ENCODE data around the gene DACH2.

DACH2 gene

DNA sequence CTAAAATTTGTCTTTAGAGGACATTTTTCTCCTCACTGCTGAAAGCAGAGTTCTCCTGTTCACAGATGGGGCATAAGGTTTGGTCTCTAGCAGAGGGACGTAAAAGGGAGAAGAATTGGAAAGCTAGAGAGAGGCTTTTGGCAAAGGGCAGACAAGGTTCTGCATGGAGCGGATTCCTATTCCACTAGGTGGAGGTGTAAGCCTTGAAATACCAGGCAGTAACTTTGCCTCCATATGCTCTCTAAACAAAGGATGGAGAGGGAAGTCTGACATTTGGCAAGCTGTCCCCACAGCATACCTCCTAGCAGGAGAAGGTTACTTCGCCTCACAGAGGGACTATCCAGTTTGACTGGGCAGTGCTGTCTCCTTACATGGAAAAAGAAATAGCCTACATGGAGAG is 174.7 kb downstream of the DACH2 start:
- DNase-seq (ENCODE audit: low read depth in 3 of 3) = no peak

DNA sequence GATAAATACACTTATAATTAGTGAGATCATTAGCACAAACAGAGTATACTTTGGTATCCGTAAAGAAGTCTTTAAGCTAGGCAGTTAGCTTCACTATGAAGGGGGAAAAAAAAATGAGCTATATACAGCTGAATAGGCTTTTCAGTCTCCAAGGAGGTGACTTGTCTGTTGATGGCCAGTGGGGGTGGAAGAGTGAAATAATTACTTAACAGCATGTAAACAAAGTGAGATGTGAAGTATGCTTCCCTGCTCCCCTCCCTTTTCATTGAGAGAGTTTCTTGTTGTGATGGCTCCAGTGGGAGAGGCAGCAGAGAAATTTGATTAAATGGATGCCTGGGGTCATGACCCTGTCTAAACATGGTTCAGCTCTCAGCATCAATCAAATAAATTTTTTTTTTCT is 180.9 kb downstream of the DACH2 start:
- no peak for DNase-seq (ENCODE audit: low read depth in 3 of 3)

DNA sequence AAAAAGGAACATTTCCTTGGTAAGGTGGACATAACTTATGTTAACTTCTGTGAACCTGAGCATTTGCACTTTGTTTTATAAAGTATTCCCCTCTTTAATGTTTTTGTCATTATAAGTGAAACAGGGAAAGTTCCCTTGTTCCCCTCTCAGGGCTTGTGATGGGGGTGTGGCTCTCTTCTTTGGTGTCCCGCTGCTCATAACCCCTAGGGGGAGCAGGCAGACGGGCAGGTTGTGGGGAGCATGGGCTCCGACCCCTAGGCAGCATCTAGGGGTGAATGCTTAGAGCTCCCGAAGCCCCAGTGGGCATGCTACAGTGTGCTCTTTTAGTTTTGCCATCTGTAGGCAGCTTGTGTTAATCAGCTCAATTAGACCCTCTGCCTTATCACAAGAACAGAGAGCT is 200.4 kb downstream of the DACH2 start:
- DNase-seq (ENCODE audit: low read depth in 3 of 3) = no peak

DNA sequence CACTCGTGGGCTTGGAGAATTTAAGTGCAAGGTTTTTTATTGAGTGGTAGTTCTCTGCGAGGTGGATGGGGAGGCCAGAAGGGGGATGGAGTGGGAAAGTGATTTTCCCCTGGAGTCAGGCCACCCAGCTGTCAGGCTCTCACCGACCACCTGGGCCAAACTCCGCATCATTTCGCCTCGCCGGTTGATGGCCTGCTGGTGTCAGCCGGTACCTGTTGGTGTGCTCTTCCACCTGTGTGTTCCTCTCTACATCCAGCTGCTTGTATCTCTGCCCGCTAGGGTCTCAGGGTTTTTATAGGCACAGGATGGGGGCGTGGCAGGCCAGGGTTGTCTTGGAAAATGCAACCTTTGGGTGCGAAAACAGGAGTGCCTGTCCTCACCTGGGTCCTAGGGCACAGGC is 200.9 kb downstream of the DACH2 start:
- no peak for DNase-seq (ENCODE audit: low read depth in 3 of 3)

DNA sequence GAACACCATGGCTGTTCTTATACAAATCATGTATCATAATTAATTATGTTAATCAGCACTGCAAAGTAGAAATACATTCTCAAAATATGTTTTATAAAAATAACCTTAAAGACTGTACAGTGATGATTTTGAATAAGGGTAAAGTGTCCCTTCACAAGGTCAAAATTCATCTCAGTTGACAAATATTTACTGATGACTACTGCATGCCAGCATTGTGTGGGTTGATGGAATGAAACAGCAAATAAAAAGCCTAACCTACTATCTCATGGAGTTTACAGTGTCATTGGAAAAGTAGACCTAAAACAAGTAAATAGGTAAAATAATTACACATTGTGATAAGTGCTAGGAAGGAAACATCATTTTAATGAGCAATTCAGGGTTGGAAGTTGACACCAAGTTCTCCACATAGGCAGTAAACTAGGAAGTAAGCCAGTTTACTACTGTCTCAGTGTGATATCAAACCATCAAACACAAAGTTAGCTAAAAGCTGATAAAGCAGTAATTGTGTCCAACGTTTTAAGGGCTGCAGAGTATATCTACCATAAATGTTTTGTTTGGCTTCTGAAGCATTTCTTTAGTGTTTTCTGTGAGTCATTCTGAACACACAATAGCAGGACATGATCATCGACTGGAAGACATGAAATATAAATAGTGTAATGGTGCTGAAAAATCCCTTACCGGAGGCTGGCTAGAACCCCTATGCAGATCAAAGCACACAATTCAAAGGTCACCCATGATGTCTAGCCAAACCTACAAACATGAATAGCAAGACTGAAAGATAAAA is 221.8 kb downstream of the DACH2 start:
- DNase-seq (ENCODE audit: low read depth in 3 of 3) = no peak

DNA sequence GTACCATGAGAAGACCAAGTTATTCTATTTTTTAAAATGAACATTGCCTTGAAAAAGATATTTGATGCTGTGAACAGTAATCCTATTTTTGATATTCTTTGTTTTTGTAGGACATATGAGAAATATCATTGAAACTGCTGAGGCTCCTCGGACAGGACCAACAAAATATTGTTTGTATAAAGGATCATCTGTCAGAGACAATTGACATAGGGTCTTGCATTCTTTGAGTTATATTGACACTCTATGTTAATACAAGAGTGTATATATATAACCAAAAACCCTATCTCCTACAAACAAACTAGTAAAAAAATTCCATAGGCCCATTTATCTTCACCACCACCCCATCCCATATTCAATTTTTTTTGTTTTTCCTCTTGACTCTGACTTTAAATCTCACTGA is 222.7 kb downstream of the DACH2 start:
- DNase-seq (ENCODE audit: low read depth in 3 of 3) = no peak

DNA sequence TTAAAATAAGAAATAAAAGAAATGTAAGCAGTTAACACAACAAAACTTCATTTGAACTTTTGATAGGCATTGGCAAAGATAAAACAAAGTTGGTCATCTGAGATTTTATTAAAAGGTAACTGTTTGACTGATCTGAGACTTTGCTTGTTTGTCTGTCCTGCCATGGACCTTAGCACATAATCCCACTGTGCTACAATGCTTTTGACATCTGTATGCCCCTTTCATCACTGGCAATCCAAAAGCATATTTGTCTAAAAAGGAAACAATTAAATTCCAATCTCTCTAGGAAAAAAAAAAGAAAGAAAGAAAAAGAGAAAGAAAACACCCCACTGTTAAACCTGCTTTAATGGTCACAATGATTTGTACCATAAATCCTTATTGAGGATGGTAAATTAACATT is 231.0 kb downstream of the DACH2 start:
- DNase-seq (ENCODE audit: low read depth in 3 of 3) = no peak

DNA sequence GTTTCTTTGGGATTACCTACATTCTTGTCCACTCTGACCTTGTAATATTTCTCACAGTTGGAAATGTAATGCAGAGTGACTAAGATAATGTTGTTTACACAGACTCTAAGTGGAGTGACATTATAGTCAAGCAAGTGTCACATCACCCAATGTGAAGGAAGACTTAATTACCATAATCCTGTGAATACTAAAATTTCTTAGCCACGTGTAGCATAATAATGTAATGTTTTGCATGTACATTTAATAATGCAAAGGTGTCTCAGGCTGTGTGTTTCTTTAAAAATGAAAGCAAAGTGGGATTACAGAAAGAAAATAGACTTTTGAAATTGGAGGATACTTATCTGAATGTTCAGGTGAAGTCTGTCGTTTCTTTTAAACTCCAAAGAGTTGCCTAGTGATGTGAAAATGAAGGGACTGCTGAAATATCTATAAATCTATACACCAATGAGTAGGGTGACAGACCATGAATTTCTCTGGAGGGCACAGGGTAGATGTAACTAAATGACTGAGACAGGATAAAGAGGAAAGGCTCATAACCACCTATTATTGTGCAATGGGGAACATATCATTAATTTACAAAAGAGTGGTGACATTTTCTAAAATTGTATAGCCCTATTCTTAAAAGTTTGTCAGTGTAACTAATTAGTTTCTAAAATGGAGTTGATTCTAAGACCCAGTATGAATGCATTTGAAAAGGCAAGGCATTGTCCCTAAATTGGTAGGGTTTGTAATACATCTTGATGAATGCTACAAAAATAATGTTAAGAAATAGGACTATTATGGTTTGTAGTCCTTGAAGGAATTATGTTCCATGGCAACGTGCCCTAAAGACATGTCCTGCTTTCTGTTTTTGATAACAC is 235.7 kb downstream of the DACH2 start:
- DNase-seq (ENCODE audit: low read depth in 3 of 3) = no peak

DNA sequence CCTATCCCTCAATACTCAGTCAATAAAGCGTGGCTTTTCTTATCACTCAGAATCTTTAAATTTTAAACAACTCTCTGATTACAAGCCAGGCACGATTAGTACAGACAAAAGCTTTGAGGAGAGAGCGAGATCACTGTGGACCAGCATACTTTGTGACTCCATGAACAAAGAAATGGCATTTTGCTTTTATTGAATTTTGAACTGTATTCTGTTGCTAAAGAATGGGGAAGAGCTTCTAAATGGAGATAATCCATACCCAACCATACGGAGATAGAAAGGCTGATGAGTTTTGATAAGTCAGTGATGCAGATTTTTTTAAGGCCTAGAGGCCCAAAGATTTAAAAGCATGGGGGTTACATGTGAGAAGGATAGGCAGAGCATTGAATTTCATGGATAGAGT is 259.1 kb downstream of the DACH2 start:
- DNase-seq (ENCODE audit: low read depth in 3 of 3) = no peak

DNA sequence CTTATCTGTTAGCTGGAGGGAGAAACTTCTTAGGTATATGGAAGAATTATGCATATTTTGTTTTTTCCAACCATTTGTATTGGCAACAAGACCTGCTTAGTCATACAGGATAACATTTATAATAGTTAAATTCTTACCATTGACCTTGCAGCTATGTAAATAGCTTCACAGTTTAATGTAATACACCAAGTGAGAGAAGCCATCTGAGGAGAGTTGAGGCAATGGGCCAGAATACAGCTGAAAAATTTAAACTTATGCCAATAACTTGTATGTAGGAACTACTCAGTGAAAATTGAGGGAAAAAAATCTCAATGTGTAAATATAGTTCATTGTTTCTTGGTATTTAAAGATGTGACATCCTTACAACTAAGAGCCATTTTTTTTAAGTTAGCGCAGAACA is 273.5 kb downstream of the DACH2 start:
- no peak for DNase-seq (ENCODE audit: low read depth in 3 of 3)

DNA sequence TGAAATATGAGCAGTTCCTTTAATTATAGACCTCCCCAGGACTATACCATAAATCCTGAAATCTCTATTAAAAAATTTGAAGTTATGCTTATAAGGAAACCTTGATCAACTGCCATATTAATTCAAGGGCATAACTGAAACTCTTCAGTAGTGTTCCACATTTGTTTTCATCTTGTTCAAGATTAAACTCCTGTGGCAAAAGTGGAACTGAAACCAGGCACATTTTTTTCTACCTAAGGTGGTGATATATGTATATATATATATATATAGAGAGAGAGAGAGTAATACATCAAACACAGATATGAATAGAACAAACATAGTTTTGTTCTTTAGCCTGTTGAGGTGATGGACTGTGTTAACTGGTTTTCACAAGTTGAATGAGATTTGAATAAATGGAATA is 287.9 kb downstream of the DACH2 start:
- DNase-seq (ENCODE audit: low read depth in 3 of 3) = no peak

DNA sequence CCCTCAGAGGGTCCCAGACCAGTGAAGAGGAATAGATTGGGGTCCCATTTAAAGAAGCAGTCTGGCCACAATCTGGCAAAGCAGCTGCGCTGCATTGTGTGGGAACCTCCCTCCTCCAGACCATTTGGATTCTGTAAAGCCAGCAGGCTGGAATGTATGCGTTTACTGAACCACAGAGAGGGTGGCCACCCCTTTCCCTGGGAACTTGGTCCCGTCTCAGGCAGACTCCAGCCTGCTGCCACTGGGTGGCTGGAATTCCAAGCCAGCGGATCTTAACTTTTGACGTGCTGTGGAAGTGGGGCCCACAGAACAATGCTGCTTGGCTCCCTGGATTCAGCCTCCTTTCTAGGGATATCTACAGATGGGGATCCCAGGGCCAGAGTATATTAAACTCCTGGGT is 307.2 kb downstream of the DACH2 start:
- DNase-seq (ENCODE audit: low read depth in 3 of 3) = no peak

DNA sequence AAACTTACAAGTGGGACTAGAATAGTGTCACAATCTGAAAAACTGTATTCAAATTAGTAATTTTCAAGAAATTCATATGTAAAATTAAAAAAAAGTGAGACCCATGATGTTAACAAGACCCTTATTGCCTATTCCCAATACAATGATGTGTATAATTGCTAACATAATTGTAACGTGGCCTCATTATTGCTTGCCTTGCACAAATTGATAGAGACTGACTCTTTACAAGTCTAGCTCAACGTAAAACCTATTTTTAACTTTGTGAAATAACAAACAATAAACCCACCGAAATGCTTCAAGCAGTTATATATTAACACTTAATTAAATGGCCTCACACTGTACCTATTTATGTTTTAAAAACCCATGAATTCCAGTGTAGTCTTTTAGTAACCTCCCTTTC is 312.5 kb downstream of the DACH2 start:
- DNase-seq (ENCODE audit: low read depth in 3 of 3) = no peak

DNA sequence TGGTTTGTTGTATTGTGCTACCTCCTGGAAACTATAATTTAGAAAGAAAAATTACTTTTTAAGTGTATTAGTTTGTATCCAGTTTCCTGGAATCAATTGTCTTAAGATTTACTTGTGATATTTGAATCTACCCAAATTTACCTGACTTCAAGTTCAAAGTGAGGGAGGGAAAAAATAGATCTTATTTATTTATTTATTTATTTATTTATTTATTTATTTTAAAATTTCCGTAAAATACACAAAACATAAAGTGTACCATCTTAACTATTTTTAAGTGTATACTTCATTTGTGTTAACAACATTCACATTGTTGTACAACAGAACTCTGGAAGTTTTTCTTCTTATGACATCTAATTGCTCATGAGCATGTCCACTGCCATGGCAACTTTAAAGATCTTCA is 356.0 kb downstream of the DACH2 start:
- DNase-seq (ENCODE audit: low read depth in 3 of 3) = no peak

DNA sequence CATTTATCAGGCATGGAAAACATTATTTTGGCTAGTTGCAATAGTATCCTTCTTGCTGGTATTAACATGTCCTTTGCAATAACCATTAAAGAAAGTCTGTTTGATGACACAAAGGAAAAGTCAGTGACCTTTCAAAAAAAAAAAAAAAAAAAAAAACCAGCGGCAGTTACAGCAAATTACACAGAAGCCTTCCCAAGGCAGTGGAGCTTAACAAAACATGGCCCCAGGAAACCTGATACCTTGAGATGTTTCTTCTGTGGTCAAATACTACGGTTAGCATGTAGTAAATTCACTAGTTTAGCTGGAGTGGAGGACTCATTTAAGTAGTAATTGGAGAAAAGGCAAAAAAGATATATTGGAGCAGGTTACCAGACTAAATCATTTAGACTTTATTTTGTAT is 359.1 kb downstream of the DACH2 start:
- DNase-seq (ENCODE audit: low read depth in 3 of 3) = no peak

DNA sequence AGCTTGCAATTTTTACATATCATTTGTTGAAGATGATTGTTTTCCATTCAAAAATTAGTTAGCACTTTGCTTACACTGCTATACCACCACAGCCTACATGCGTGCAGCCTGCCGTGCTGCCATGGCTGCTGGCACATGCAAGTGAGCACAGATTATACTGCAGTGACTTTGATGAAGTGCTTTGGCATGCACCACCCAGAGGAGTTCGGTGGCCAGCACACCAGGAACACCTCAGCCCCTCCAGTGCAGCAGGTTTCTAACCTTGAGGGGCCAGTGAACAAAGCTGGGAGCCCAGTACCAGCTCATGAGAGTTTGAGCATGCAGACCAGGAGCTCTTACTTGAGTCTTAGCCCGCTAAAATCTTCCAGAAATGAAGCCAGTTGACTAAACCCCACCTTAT is 431.5 kb downstream of the DACH2 start:
- DNase-seq (ENCODE audit: low read depth in 3 of 3) = no peak

DNA sequence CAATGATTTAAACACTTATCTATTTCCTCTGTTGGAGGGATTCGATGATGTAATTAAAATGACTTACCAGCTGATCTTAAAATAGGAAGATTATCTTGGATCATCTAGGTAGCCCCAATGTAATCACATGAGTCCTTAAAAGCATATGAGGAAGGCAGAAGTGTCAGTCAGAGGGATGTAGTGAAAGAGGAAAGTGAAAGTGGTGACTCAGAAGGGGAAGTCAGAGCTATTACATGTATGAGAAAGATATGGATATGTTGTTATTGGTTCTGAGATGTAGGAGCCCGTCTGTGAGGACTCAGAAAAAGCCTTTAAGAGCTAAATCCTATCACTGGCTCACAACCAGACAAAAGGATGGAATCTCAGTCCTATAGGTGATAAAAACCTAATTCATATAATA is 456.4 kb downstream of the DACH2 start:
- DNase-seq (ENCODE audit: low read depth in 3 of 3) = no peak

DNA sequence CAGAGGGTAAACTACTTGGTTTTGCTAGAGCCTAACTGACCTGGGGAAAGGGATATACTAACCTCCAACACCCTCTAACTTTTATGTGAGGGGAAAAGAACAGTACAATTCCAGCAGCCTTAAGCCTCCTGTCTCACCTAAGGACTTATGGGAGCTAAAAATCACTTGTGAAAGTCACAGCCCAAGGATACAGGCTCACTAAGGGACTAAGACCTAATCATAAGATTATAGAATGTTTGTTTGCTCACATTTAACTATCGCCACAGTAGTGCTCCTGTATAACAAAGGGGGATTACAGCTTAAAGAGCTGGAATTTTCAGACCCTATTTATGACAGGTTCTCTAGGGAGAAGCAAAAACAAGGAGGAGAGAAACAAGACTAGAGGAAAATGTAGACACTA is 548.7 kb downstream of the DACH2 start:
- no peak for DNase-seq (ENCODE audit: low read depth in 3 of 3)

DNA sequence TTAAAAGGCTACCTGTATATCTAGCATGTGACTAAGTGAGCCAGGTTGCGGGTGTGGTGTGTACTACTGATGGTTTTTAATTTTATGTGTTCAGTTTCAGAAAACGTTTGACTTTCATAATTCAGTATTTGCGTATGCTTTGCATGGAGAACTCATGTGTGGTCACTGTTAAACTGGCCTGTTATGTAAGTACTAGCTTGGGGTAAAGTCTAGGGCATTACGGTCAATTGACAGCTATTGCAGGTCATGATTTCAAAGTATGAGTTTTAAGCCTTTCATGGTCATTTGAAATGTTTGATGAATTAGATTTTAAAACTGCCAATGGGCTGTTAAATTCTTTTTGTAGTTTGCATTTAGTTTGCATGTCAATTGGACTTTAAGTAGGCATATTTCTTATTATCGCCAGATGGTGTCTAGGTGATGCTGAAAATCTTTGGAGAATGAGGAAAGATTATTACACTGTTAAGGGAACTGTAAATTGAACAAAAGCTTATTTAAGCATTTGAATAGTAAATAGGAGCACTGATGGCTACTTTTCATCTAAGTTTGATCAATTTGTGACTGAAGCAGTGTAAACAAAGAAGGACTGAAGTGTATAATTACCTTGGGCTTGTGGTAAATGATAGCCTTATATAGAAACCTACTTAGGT is 563.4 kb downstream of the DACH2 start:
- no peak for DNase-seq (ENCODE audit: low read depth in 3 of 3)

DNA sequence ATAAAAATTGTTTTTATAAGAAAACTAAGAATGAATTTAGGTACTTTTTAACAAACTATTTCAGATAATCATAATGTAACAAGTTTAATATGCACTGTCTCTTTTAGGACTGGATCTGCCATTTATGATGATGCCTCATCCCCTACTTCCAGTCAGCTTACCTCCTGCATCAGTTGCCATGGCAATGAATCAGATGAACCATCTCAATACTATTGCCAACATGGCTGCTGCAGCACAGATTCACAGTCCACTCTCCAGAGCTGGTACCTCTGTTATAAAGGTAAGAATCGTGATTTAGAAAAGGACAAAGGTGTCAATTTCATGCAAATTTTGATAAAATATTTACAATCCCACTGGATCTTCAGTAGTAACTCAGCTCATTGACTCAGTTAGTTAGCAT is 566.2 kb downstream of the DACH2 start:
- DNase-seq (ENCODE audit: low read depth in 3 of 3) = no peak

DNA sequence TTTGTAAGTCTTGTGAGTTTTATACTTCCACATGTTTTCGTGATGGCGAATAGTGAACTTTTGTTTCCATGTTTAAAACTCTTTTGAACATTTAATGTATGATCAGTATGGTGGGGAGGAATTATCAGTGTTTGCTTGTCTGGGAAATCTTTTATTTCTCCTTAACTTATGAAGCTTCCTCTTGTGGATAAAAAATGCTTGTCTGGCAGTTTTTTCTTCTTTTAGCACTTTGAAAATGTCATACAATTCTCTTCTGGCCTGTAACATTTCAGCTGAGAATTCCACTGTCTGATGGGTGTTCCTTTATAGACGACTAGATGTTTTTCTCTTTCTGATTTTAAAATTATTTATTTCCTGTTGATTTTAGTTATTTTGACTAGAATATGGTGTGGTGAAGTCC is 576.0 kb downstream of the DACH2 start:
- no peak for DNase-seq (ENCODE audit: low read depth in 3 of 3)

DNA sequence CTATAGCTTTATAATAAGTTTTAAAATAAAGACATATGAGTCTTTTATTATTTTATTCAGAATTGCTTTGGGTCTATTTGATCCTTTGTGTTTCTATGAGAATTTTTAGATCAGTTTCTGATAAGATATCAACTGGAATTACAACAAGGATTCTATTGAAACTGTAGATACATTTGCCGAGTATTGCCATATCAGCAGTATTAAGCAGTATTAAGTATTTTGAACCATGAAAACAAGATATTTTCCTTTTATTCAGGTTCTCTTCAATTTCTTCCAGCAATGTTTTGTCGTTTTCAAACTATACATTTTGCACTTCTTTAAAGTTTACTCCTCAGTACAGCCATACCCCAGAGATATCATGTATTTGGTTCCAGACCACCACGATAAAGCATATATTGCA is 598.8 kb downstream of the DACH2 start:
- DNase-seq (ENCODE audit: low read depth in 3 of 3) = no peak

DNA sequence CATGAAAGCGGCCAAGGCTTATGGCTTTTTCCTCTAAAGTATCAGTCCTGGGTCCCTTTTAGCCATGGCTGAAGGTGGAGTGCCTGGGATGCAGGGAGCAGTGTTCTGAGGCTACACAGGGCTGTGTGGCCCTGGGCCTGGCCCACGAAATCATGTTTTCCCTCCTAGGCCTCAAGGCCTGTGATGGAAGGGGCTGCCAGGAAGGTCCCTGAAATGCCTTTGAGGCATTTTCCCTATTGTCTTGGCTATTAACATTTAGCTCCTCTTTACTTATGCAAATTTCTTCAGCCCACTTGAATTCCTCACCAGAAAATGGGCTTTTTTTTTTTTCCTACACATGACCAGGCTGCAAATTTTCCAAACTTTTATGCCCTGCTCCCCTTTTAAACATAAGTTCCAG is 657.0 kb downstream of the DACH2 start:
- DNase-seq (ENCODE audit: low read depth in 3 of 3) = no peak
